Suprapubic skin (tissue), 4 donors: Measurements from ENCODE around the gene TJP3. TPM values are rescaled to one million over a fixed set of nuclear protein-coding genes. Genes with fewer than 3 reads are reported as not detected.

Experiments
- DNase-seq, 2 donors: peaks; one replicate each; pipeline ENCODE4 v3.0.0-alpha.2; 2019; ENCODE audit warnings: low spot score in 2 of 2
- H3K27ac ChIP-seq: fragments of 200-600 bp; sonication (generic); one replicate; pipeline ENCODE4 v1.5.1; 2019
- H3K27me3 ChIP-seq: fragments of 200-600 bp; sonication (generic); one replicate; pipeline ENCODE4 v1.5.1; 2019
- H3K36me3 ChIP-seq: fragments of 200-600 bp; sonication (generic); one replicate; pipeline ENCODE4 v1.5.1; 2019
- H3K4me1 ChIP-seq: fragments of 200-600 bp; sonication (generic); one replicate; pipeline ENCODE4 v1.5.1; 2019
- H3K4me3 ChIP-seq: fragments of 200-600 bp; sonication (generic); one replicate; pipeline ENCODE4 v1.5.1; 2019; ENCODE audit warnings: mild to moderate bottlenecking
- H3K9me3 ChIP-seq: fragments of 200-600 bp; sonication (generic); one replicate; pipeline ENCODE4 v1.5.1; 2019
- EP300 ChIP-seq: sonication (generic); formaldehyde crosslinking; IDR thresholded peaks from one replicate; pipeline ENCODE4 v1.6.1; 2017; ENCODE audit warnings: antibody characterized with exemption
- POLR2A ChIP-seq, 2 donors: fragments of 450-650 bp; IDR thresholded peaks; one replicate each; pipeline ENCODE4 v1.6.1; 2017; ENCODE audit warnings: antibody characterized with exemption in 2 of 2, mild to moderate bottlenecking in 2 of 2, moderate library complexity in 2 of 2
- POLR2AphosphoS5 ChIP-seq, 3 donors: sonication (generic); formaldehyde crosslinking; IDR thresholded peaks; one replicate each; pipeline ENCODE4 v1.6.1; 2017; ENCODE audit warnings: antibody characterized with exemption in 3 of 3
- WGBS: methylation state at CpG from one replicate; pipeline ENCODE4 v1.1.5; 2018; 5-methylcytosine and 5-hydroxymethylcytosine counted together
- total RNA-seq, 4 donors: library from RNA; depleted of rRNA; stranded (reverse); fragments of >200 nt; gene quantifications; one replicate each; pipeline ENCODE4 v1.1.0, GENCODE V29; 2016
- TF ChIP-seq, protein P1 (sequence below), 2 donors: fragments of 200-600 bp in 1 of 2; fragments of 450-650 bp in 1 of 2; sonication (generic) in 1 of 2; IDR thresholded peaks; one replicate each; pipeline ENCODE4 v1.5.1; 2016 to 2019; ENCODE audit warnings: antibody characterized with exemption in 2 of 2, mild to moderate bottlenecking in 1 of 2, moderate library complexity in 1 of 2

The TJP3 gene
- total RNA-seq, 4 donors from 2014 or later = 11.4 to 28.1 (median 20.1) TPM

GRCh38 chr19:3725640-3726310 is 17.6 kb downstream of the TJP3 start:
- TF ChIP-seq EP300 = no peak
- TF ChIP-seq, protein P1, sequence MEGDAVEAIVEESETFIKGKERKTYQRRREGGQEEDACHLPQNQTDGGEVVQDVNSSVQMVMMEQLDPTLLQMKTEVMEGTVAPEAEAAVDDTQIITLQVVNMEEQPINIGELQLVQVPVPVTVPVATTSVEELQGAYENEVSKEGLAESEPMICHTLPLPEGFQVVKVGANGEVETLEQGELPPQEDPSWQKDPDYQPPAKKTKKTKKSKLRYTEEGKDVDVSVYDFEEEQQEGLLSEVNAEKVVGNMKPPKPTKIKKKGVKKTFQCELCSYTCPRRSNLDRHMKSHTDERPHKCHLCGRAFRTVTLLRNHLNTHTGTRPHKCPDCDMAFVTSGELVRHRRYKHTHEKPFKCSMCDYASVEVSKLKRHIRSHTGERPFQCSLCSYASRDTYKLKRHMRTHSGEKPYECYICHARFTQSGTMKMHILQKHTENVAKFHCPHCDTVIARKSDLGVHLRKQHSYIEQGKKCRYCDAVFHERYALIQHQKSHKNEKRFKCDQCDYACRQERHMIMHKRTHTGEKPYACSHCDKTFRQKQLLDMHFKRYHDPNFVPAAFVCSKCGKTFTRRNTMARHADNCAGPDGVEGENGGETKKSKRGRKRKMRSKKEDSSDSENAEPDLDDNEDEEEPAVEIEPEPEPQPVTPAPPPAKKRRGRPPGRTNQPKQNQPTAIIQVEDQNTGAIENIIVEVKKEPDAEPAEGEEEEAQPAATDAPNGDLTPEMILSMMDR (IDR thresholded peaks at IDR 0.05) = no peak
- no peak for TF ChIP-seq POLR2AphosphoS5 (IDR thresholded peaks at IDR 0.05)
- no peak for TF ChIP-seq POLR2A (IDR thresholded peaks at IDR 0.05)
- peak in 1 of 2 donors; percentile 67 for DNase-seq
- Histone ChIP-seq H3K4me1 (peaks cover 20% of the 10 kb centered on the region), H3K9me3 (no peaks in the 10 kb centered on the region), H3K4me3 (no peak overlapping the region), H3K36me3 (no peaks in the 10 kb centered on the region), H3K27ac (no peak overlapping the region), H3K27me3 (peaks cover 49% of the 10 kb centered on the region)
- 50% methylated on average over 9 of the region's 14 CpGs for WGBS

DNA sequence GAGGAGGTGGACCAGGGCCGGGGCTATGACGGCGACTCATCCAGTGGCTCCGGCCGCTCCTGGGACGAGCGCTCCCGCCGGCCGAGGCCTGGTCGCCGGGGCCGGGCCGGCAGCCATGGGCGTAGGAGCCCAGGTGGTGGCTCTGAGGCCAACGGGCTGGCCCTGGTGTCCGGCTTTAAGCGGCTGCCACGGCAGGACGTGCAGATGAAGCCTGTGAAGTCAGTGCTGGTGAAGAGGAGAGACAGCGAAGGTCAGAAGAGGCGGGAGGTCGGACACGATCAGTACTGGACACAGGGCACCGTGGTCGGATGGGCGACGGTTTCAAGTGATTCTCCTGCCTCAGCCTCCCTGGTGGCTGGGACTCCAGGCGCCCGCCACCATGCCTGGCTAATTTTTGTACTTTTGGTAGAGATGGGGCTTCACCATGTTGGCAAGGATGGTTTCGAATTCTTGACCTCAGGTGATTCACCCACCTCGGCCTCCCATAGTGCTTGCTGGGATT is 22.3 kb downstream of the TJP3 start:
- no peak for DNase-seq
- TF ChIP-seq POLR2A (IDR thresholded peaks at IDR 0.05) (no peak), POLR2AphosphoS5 (IDR thresholded peaks at IDR 0.05) (no peak), EP300 (no peak)
- TF ChIP-seq, protein P1 (IDR thresholded peaks at IDR 0.05) = no peak
- H3K27ac ChIP-seq = no peak overlapping the region
- H3K36me3 ChIP-seq = no peaks in the 10 kb centered on the region
- H3K4me3 ChIP-seq = no peak overlapping the region
- peaks cover 14% of the 10 kb centered on the region for H3K27me3 ChIP-seq
- H3K9me3 ChIP-seq = no peaks in the 10 kb centered on the region
- H3K4me1 ChIP-seq = no peaks in the 10 kb centered on the region
- WGBS = 92% methylated on average over 16 of the region's 32 CpGs

- 82% methylated on average over 1 of the region's 1 CpG for WGBS
- Histone ChIP-seq H3K27me3 (peaks cover 8% of the 10 kb centered on the region), H3K4me3 (no peak overlapping the region), H3K9me3 (no peaks in the 10 kb centered on the region), H3K36me3 (no peaks in the 10 kb centered on the region), H3K4me1 (no peaks in the 10 kb centered on the region), H3K27ac (no peak overlapping the region)
- DNase-seq = no peak
- TF ChIP-seq POLR2A (IDR thresholded peaks at IDR 0.05) (no peak), EP300 (no peak), POLR2AphosphoS5 (IDR thresholded peaks at IDR 0.05) (no peak)
- TF ChIP-seq, protein P1 (IDR thresholded peaks at IDR 0.05) = no peak
Measured at GRCh38 chr19:3732108-3732507, 23.9 kb downstream of the TJP3 start.

GRCh38 chr19:3733549-3734309 is 25.5 kb downstream of the TJP3 start:
- no peaks in the 10 kb centered on the region for H3K9me3 ChIP-seq

More at GRCh38 chr19:3733549-3734309, 25.5 kb downstream of the TJP3 start:
- H3K4me1 ChIP-seq = no peaks in the 10 kb centered on the region
- TF ChIP-seq POLR2AphosphoS5 (IDR thresholded peaks at IDR 0.05) (no peak), POLR2A (IDR thresholded peaks at IDR 0.05) (no peak), EP300 (no peak)
- TF ChIP-seq, protein P1 (IDR thresholded peaks at IDR 0.05) = no peak
- no peaks in the 10 kb centered on the region for H3K36me3 ChIP-seq
- WGBS = 57% methylated on average over 11 of the region's 20 CpGs
- peaks cover 8% of the 10 kb centered on the region for H3K27me3 ChIP-seq
- DNase-seq = no peak
- no peak overlapping the region for H3K27ac ChIP-seq
- H3K4me3 ChIP-seq = no peak overlapping the region
